Neural cell (in vitro differentiated cells): ENCODE results near the gene CD52.

Source experiments
- MXI1 ChIP-seq: fragments of 450-650 bp; conservative IDR thresholded peaks from 2 replicates; pipeline ENCODE4 v1.6.1; 2014; ENCODE audit warnings: antibody characterized with exemption, mild to moderate bottlenecking; ENCODE audit not compliant: poor library complexity, severe bottlenecking
- POLR2AphosphoS5 ChIP-seq: IDR thresholded peaks from 2 replicates; pipeline ENCODE4 v1.6.1; 2012
- RAD21 ChIP-seq: fragments of 450-650 bp; conservative IDR thresholded peaks from 2 replicates; pipeline ENCODE4 v1.6.1; 2014; ENCODE audit warnings: antibody characterized with exemption, mild to moderate bottlenecking, moderate library complexity
- TAF1 ChIP-seq: IDR thresholded peaks from 2 replicates; pipeline ENCODE4 v1.6.1; 2012; ENCODE audit warnings: low read depth
- TF ChIP-seq, protein P1 (sequence below): fragments of 450-650 bp; IDR thresholded peaks from 2 replicates; pipeline ENCODE4 v1.5.1; 2014; ENCODE audit warnings: antibody characterized with exemption, mild to moderate bottlenecking, moderate library complexity; ENCODE audit not compliant: poor library complexity, severe bottlenecking

DNA sequence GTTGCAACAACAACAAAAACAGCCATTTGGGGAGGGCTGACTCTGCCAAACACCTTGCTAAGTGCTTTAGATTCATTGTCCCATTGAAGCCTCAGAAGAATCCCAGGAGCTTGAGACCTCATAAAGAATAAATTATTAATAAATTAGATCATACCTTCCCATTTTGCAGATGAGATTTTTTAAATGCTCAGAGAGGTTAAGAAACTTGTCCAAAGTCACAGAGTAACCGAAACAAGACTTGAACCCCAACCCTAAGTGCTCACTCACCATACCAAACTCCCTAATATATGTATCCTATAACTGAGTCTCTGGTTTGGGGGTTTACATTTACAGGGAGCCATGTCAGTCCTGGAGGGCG, 32.6 kb downstream of the CD52 start:
- TF ChIP-seq POLR2AphosphoS5 (no peak), MXI1 (no peak), RAD21 (no peak), TAF1 (no peak)
- TF ChIP-seq, protein P1, sequence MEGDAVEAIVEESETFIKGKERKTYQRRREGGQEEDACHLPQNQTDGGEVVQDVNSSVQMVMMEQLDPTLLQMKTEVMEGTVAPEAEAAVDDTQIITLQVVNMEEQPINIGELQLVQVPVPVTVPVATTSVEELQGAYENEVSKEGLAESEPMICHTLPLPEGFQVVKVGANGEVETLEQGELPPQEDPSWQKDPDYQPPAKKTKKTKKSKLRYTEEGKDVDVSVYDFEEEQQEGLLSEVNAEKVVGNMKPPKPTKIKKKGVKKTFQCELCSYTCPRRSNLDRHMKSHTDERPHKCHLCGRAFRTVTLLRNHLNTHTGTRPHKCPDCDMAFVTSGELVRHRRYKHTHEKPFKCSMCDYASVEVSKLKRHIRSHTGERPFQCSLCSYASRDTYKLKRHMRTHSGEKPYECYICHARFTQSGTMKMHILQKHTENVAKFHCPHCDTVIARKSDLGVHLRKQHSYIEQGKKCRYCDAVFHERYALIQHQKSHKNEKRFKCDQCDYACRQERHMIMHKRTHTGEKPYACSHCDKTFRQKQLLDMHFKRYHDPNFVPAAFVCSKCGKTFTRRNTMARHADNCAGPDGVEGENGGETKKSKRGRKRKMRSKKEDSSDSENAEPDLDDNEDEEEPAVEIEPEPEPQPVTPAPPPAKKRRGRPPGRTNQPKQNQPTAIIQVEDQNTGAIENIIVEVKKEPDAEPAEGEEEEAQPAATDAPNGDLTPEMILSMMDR = no peak
